HEK293 (cell line): Measurements from ENCODE around the gene NTN4.
A peak's percentile ranks its signal among the peaks of the same experiment; 100 is the strongest.

Experiments used
- CTCF ChIA-PET: fragments of 350-600 bp; formaldehyde crosslinking; extraction: SDS; loops from one replicate; lab custom pipeline; 2021; ENCODE audit warnings: antibody characterized with exemption; lab: Yijun Ruan, JAX
- POLR2A ChIA-PET: fragments of 300-600 bp; formaldehyde crosslinking; extraction: SDS; loops from one replicate; lab custom pipeline; 2020; ENCODE audit warnings: antibody characterized with exemption, inconsistent platforms; lab: Yijun Ruan, JAX
- H3K27ac ChIP-seq: fragments of 200-500 bp; sonication (Bioruptor generic); 2 replicates; pipeline ENCODE4 v1.5.1; 2014; ENCODE audit warnings: low read depth, low read length, control low read depth, inconsistent platforms; ENCODE audit errors: extremely low read depth
- H3K36me3 ChIP-seq, 2 experiments: fragments of 200-500 bp in 1 of 2; sonication (Bioruptor generic) in 1 of 2; 1 replicate in 1 of 2; 2 replicates in 1 of 2; pipeline ENCODE4 v1.5.1; 2014 to 2017; ENCODE audit warnings: inconsistent platforms in 2 of 2, low read length in 2 of 2; ENCODE audit not compliant: control insufficient read depth in 2 of 2, insufficient read depth in 1 of 2
- H3K4me1 ChIP-seq: fragments of 200-500 bp; sonication (Bioruptor generic); 2 replicates; pipeline ENCODE4 v1.5.1; 2014; ENCODE audit warnings: mild to moderate bottlenecking, low read length, inconsistent platforms; ENCODE audit not compliant: control insufficient read depth, insufficient read depth
- H3K4me3 ChIP-seq: 2 replicates; pipeline ENCODE4 v1.5.1; 2011; ENCODE audit warnings: low read depth, mild to moderate bottlenecking, control low read depth, low read length, moderate library complexity
- H3K9me3 ChIP-seq: fragments of 200-500 bp; sonication (Bioruptor generic); 2 replicates; pipeline ENCODE4 v1.5.1; 2014; ENCODE audit warnings: low read depth, low read length, inconsistent platforms; ENCODE audit not compliant: control insufficient read depth, insufficient read depth
- ATF2 ChIP-seq: fragments of 450-650 bp; formaldehyde crosslinking; IDR thresholded peaks from 2 replicates; pipeline ENCODE4 v1.5.1; 2016; ENCODE audit warnings: missing biosample characterization, missing genetic modification characterization, low read depth
- ELK4 ChIP-seq: IDR thresholded peaks from 2 replicates; pipeline ENCODE4 v1.6.1; 2011; ENCODE audit warnings: mild to moderate bottlenecking, low read depth, low read length, borderline replicate concordance
- GFI1B ChIP-seq: fragments of 450-650 bp; formaldehyde crosslinking; IDR thresholded peaks from 2 replicates; pipeline ENCODE4 v1.5.1; 2016; ENCODE audit warnings: missing biosample characterization, missing genetic modification characterization
- HOXD13 ChIP-seq: sonication (generic); formaldehyde crosslinking; IDR thresholded peaks from 2 replicates; pipeline ENCODE4 v1.8.0; 2022; ENCODE audit warnings: missing genetic modification reagents, borderline replicate concordance
- KLF16 ChIP-seq: fragments of 450-650 bp; formaldehyde crosslinking; IDR thresholded peaks from 2 replicates; pipeline ENCODE4 v1.5.1; 2017; ENCODE audit warnings: missing biosample characterization, missing genetic modification characterization
- KLF8 ChIP-seq: fragments of 450-650 bp; formaldehyde crosslinking; IDR thresholded peaks from 2 replicates; pipeline ENCODE4 v1.5.1; 2016; ENCODE audit warnings: missing biosample characterization, missing genetic modification characterization
- OSR2 ChIP-seq: fragments of 450-650 bp; formaldehyde crosslinking; IDR thresholded peaks from 2 replicates; pipeline ENCODE4 v1.5.1; 2016; ENCODE audit warnings: missing biosample characterization, missing genetic modification characterization
- OVOL3 ChIP-seq: fragments of 450-650 bp; formaldehyde crosslinking; IDR thresholded peaks from 2 replicates; pipeline ENCODE4 v1.5.1; 2016; ENCODE audit warnings: missing biosample characterization, missing genetic modification characterization
- PBX3 ChIP-seq: sonication (generic); formaldehyde crosslinking; IDR thresholded peaks from 2 replicates; pipeline ENCODE4 v1.8.1; 2022; ENCODE audit warnings: mild to moderate bottlenecking, moderate library complexity, missing genetic modification reagents
- PRDM4 ChIP-seq: fragments of 450-650 bp; formaldehyde crosslinking; IDR thresholded peaks from 2 replicates; pipeline ENCODE4 v1.5.1; 2017; ENCODE audit warnings: missing biosample characterization, missing genetic modification characterization
- ZNF132 ChIP-seq: fragments of 450-650 bp; formaldehyde crosslinking; IDR thresholded peaks from 2 replicates; pipeline ENCODE4 v1.5.1; 2017; ENCODE audit warnings: missing biosample characterization, missing genetic modification characterization, borderline replicate concordance
- ZNF184 ChIP-seq: fragments of 450-650 bp; IDR thresholded peaks from 2 replicates; pipeline ENCODE4 v1.5.1; 2018; ENCODE audit warnings: missing biosample characterization, mild to moderate bottlenecking, missing genetic modification characterization
- ZNF19 ChIP-seq: fragments of 450-650 bp; formaldehyde crosslinking; IDR thresholded peaks from 2 replicates; pipeline ENCODE4; 2016; ENCODE audit warnings: missing biosample characterization, missing genetic modification characterization, low read depth
- ZNF221 ChIP-seq: fragments of 450-650 bp; formaldehyde crosslinking; IDR thresholded peaks from 2 replicates; pipeline ENCODE4 v1.5.1; 2017; ENCODE audit warnings: missing biosample characterization, missing genetic modification characterization, borderline replicate concordance
- ZNF302 ChIP-seq: fragments of 450-650 bp; formaldehyde crosslinking; IDR thresholded peaks from 2 replicates; pipeline ENCODE4 v1.5.1; 2016; ENCODE audit warnings: missing biosample characterization, missing genetic modification characterization, low read depth
- ZNF426 ChIP-seq: fragments of 450-650 bp; formaldehyde crosslinking; IDR thresholded peaks from 2 replicates; pipeline ENCODE4 v1.5.1; 2017; ENCODE audit warnings: missing biosample characterization, missing genetic modification characterization, mild to moderate bottlenecking, inconsistent platforms, moderate library complexity
- ZNF596 ChIP-seq: fragments of 450-650 bp; IDR thresholded peaks from 2 replicates; pipeline ENCODE4 v1.5.0; 2018; ENCODE audit warnings: missing biosample characterization, mild to moderate bottlenecking, missing genetic modification characterization, moderate library complexity
- ZNF629 ChIP-seq: fragments of 450-650 bp; formaldehyde crosslinking; IDR thresholded peaks from 2 replicates; pipeline ENCODE4 v1.5.1; 2017; ENCODE audit warnings: missing biosample characterization, missing genetic modification characterization
- ZNF830 ChIP-seq: fragments of 450-650 bp; IDR thresholded peaks from 2 replicates; pipeline ENCODE4 v1.5.0; 2018; ENCODE audit warnings: missing biosample characterization, missing genetic modification characterization, low read depth, mild to moderate bottlenecking, moderate library complexity

NTN4 gene

GRCh38 chr12:95730457-95730856, 60.1 kb downstream of the NTN4 start:
- H3K4me3 ChIP-seq = no peak overlapping the region
- no peak for TF ChIP-seq ZNF426 (tag by site-specific recombination)
- no peak for TF ChIP-seq ZNF221 (tag by site-specific recombination)
- TF ChIP-seq ZNF132 = no peak
- no peak for TF ChIP-seq ZNF19 (tag by site-specific recombination)
- TF ChIP-seq ZNF629 (tag by site-specific recombination) = no peak
- H3K36me3 ChIP-seq = no peaks in the 10 kb centered on the region
- ChIA-PET POLR2A (no interaction called here), CTCF (interaction anchor here (0.7 kb wide), 1 partner anchor 1262 kb away, joined by 4 read pairs; no protein-coding TSS in a partner anchor)
- peaks cover 10% of the 10 kb centered on the region for H3K4me1 ChIP-seq
- no peaks in the 10 kb centered on the region; the same call in 1 of the 2 replicates for H3K9me3 ChIP-seq
- H3K27ac ChIP-seq = no peak overlapping the region

GRCh38 chr12:95726903-95727302, 63.7 kb downstream of the NTN4 start:
- TF ChIP-seq OVOL3 (no peak), ZNF184 (tag by site-specific recombination) (peak; percentile 99)
- Histone ChIP-seq H3K4me3 (no peak overlapping the region), H3K9me3 (no peaks in the 10 kb centered on the region; the same call in 1 of the 2 replicates), H3K27ac (no peak overlapping the region), H3K4me1 (peaks cover 3% of the 10 kb centered on the region; the same call in 1 of the 2 replicates), H3K36me3 (no peaks in the 10 kb centered on the region)
- POLR2A ChIA-PET = no interaction called here
- CTCF ChIA-PET = no interaction called here

GRCh38 chr12:95724767-95725166, 65.8 kb downstream of the NTN4 start:
- TF ChIP-seq KLF8 (tag by site-specific recombination) = no peak
- TF ChIP-seq ATF2 = peak; percentile 80
- no peaks in the 10 kb centered on the region; the same call in 1 of the 2 replicates for H3K9me3 ChIP-seq
- POLR2A ChIA-PET = no interaction called here
- no peaks in the 10 kb centered on the region for H3K36me3 ChIP-seq
- H3K27ac ChIP-seq = no peak overlapping the region
- H3K4me1 ChIP-seq = peaks cover 5% of the 10 kb centered on the region; the same call in 1 of the 2 replicates
- CTCF ChIA-PET = no interaction called here
- H3K4me3 ChIP-seq = no peak overlapping the region

- ChIA-PET CTCF (no interaction called here), POLR2A (no interaction called here)
- no peak overlapping the region for H3K4me3 ChIP-seq
- no peaks in the 10 kb centered on the region; the same call in 1 of the 2 replicates for H3K9me3 ChIP-seq
- H3K36me3 ChIP-seq = no peaks in the 10 kb centered on the region
- peaks cover 5% of the 10 kb centered on the region; the same call in 1 of the 2 replicates for H3K4me1 ChIP-seq
- H3K27ac ChIP-seq = no peak overlapping the region
- TF ChIP-seq PRDM4 (tag by site-specific recombination) (0 out of 2 replicates have a peak, but pooled peaks have one; percentile 17), ELK4 (no peak), ZNF302 (tag by site-specific recombination) (no peak), GFI1B (tag by site-specific recombination) (no peak), ZNF596 (tag by site-specific recombination) (no peak), ZNF629 (tag by site-specific recombination) (no peak), HOXD13 (CRISPR knock-in tag) (no peak), KLF16 (tag by site-specific recombination) (no peak), PBX3 (CRISPR knock-in tag) (no peak), ZNF830 (tag by site-specific recombination) (no peak), OSR2 (peak; percentile 33; the same call in 1 of the 2 replicates)
These were observed 66.7 kb downstream of the NTN4 start for GRCh38 chr12:95723693-95724384.
